Measurements from ENCODE around the gene LPIN1. TPM values are rescaled to one million over a fixed set of nuclear protein-coding genes. Genes with fewer than 3 reads are reported as not detected.
A peak's percentile ranks its signal among the peaks of the same experiment; 100 is the strongest.

LPIN1 gene
- total and polyA plus RNA-seq, 2 donors (not counting 1 experiment from before 2014, with no cell fraction given): 36.3 to 99.1 TPM

GRCh38 chr2:11853197-11853588 is 106.8 kb downstream of the LPIN1 start:
- Histone ChIP-seq H3K27ac (ENCODE audit: low read length in 2 of 2) (no peak overlapping the region), H3K36me3 (replicated peaks in 1 of 2; ENCODE audit: control extremely low read depth in 1 of 2, control insufficient read depth in 1 of 2, extremely low read depth in 1 of 2, insufficient read depth in 2 of 2, low read length in 1 of 2) (peaks cover 0 to 3% of the 10 kb centered on the region in 2 experiments), H3K4me1 (ENCODE audit: control insufficient read depth in 2 of 2, insufficient read depth in 2 of 2, low read length in 2 of 2) (peaks cover 43 to 48% of the 10 kb centered on the region in 2 donors), H3K27me3 (replicated peaks in 1 of 4; ENCODE audit: control extremely low read depth in 1 of 4, control insufficient read depth in 3 of 4, insufficient read depth in 4 of 4, low read length in 3 of 4) (no peaks in the 10 kb centered on the region), H3K4me2 (replicated peaks; ENCODE audit: low read depth, low read length, poor library complexity, severe bottlenecking) (peak overlapping the region; percentile 32), H4K20me1 (ENCODE audit: control insufficient read depth, insufficient read depth, low read length, poor library complexity, severe bottlenecking) (no peaks in the 10 kb centered on the region), H3K79me2 (ENCODE audit: control insufficient read depth, insufficient read depth, low read length) (no peaks in the 10 kb centered on the region), H3K9me3 (ENCODE audit: control extremely low read depth in 1 of 3, control insufficient read depth in 2 of 3, insufficient read depth in 1 of 3, low read length in 2 of 3) (peaks cover 0 to 17% (median 6%) of the 10 kb centered on the region in 3 donors), H3K9ac (ENCODE audit: low read length) (no peak overlapping the region), H2AFZ (ENCODE audit: insufficient read depth, low read depth, low read length, poor library complexity, severe bottlenecking) (no peak overlapping the region), H3K4me3 (ENCODE audit: control extremely low read depth in 1 of 5, extremely low read depth in 1 of 5, insufficient read depth in 1 of 5, low read depth in 2 of 5, low read length in 4 of 5) (no peak overlapping the region)
- POLR2A ChIA-PET: no interaction called here
- Mint-ChIP-seq H3K27me3 (no peaks in the 10 kb centered on the region), H3K9me3 (ENCODE audit: insufficient read depth) (no peaks in the 10 kb centered on the region), H3K4me3 (no peak overlapping the region), H3K27ac (no peak overlapping the region), H3K4me1 (peaks cover 54% of the 10 kb centered on the region)
- ATAC-seq (ENCODE audit: low read depth): no peak
- 92% methylated on average over 4 of the region's 5 CpGs for WGBS (ENCODE audit: insufficient coverage)
- no peak for DNase-seq
- no peak for TF ChIP-seq CTCF (IDR thresholded peaks at IDR 0.05)
- TF ChIP-seq EZH2 (IDR thresholded peaks at IDR 0.05; ENCODE audit: borderline replicate concordance, insufficient read depth, low read depth, low read length, poor library complexity, severe bottlenecking): no peak
- intact Hi-C loops (cut with micrococcal nuclease): no loop called here
- CTCF ChIA-PET: no interaction called here

GRCh38 chr2:11855064-11855760 is 108.8 kb downstream of the LPIN1 start:
- intact Hi-C loops (cut with micrococcal nuclease): no loop called here
- 28% methylated on average over 9 of the region's 10 CpGs for WGBS (ENCODE audit: insufficient coverage)
- no peaks in the 10 kb centered on the region for H3K36me3 ChIP-seq (replicated peaks in 1 of 2; ENCODE audit: control extremely low read depth in 1 of 2, control insufficient read depth in 1 of 2, extremely low read depth in 1 of 2, insufficient read depth in 2 of 2, low read length in 1 of 2)
- ATAC-seq (ENCODE audit: low read depth) (peak; percentile 66), DNase-seq (peak; percentile 57)
- no peak overlapping the region for H3K27ac ChIP-seq (ENCODE audit: low read length in 2 of 2)
- H3K9me3 Mint-ChIP-seq (ENCODE audit: insufficient read depth): no peaks in the 10 kb centered on the region
- H3K27ac Mint-ChIP-seq: peak overlapping the region; percentile 47
- H3K9me3 ChIP-seq (ENCODE audit: control extremely low read depth in 1 of 3, control insufficient read depth in 2 of 3, insufficient read depth in 1 of 3, low read length in 2 of 3): peaks cover 0 to 24% (median 5%) of the 10 kb centered on the region in 3 donors
- TF ChIP-seq EZH2 (IDR thresholded peaks at IDR 0.05; ENCODE audit: borderline replicate concordance, insufficient read depth, low read depth, low read length, poor library complexity, severe bottlenecking): no peak
- no peak for TF ChIP-seq CTCF (IDR thresholded peaks at IDR 0.05)
- H3K79me2 ChIP-seq (ENCODE audit: control insufficient read depth, insufficient read depth, low read length): no peaks in the 10 kb centered on the region
- ChIA-PET CTCF (interaction anchor here (0.7 to 1.4 kb wide), 4 partner anchors 9 to 1152 kb away, joined by 3 to 6 read pairs (median 6); partner anchors contain the start of gene TRIB2), POLR2A (no interaction called here)
- no peaks in the 10 kb centered on the region for H3K27me3 Mint-ChIP-seq
- H4K20me1 ChIP-seq (ENCODE audit: control insufficient read depth, insufficient read depth, low read length, poor library complexity, severe bottlenecking): no peaks in the 10 kb centered on the region
- peak overlapping the region; percentile 49 for H3K4me3 Mint-ChIP-seq
- peaks cover 67% of the 10 kb centered on the region for H3K4me1 Mint-ChIP-seq
- peaks cover 50 to 61% of the 10 kb centered on the region in 2 donors for H3K4me1 ChIP-seq (ENCODE audit: control insufficient read depth in 2 of 2, insufficient read depth in 2 of 2, low read length in 2 of 2)
- H3K27me3 ChIP-seq (replicated peaks in 1 of 4; ENCODE audit: control extremely low read depth in 1 of 4, control insufficient read depth in 3 of 4, insufficient read depth in 4 of 4, low read length in 3 of 4): no peaks in the 10 kb centered on the region
- H3K4me2 ChIP-seq (replicated peaks; ENCODE audit: low read depth, low read length, poor library complexity, severe bottlenecking): peak overlapping the region; percentile 53
- H2AFZ ChIP-seq (ENCODE audit: insufficient read depth, low read depth, low read length, poor library complexity, severe bottlenecking): peak overlapping the region; percentile 5
- no peak overlapping the region for H3K4me3 ChIP-seq (ENCODE audit: control extremely low read depth in 1 of 5, extremely low read depth in 1 of 5, insufficient read depth in 1 of 5, low read depth in 2 of 5, low read length in 4 of 5)
- no peak overlapping the region for H3K9ac ChIP-seq (ENCODE audit: low read length)

All from B cell (primary cell).